Measurements from ENCODE around the gene ECT2. TPM values are rescaled to one million over a fixed set of nuclear protein-coding genes. Genes with fewer than 3 reads are reported as not detected.

The ECT2 gene
- total RNA-seq, 2 experiments from 2014 or later, result 51.5 to 66.1 TPM

Small RNA genes lying within 50 kb of the gene (small RNA-seq; reads per million reads assigned to genes)
- gene AC108667.1, result not detected
- gene RF00139, result not detected
- gene RNU4-4P, result 0.26 reads per million
- not detected for gene RNU6-547P

Other genes with a start within 250 kb of the ECT2 start
- gene TNFSF10, start 227.3 kb upstream of the ECT2 start, total RNA-seq (2014; rRNA removed; shearing (Covaris generic)), result 3.5 and 5.1 TPM in 2 replicates
- gene TNFSF10, start 227.3 kb upstream of the ECT2 start, total RNA-seq (2022), result 5.2 and 6.8 TPM in 2 replicates
- gene NCEH1, start 39.7 kb upstream of the ECT2 start, total RNA-seq (2014; rRNA removed; shearing (Covaris generic)), result 2.3 and 2.7 TPM in 2 replicates
- 7.8 and 8.2 TPM in 2 replicates for gene NCEH1, start 39.7 kb upstream of the ECT2 start, total RNA-seq (2022)

Data from OCI-LY7 (cell line).